HEK293T (cell line): ENCODE measurements around the gene HCN4.

Source experiments
- ELF4 ChIP-seq: fragments of 450-650 bp; IDR thresholded peaks from 2 replicates; pipeline ENCODE4 v1.6.1; 2017; ENCODE audit warnings: antibody characterized with exemption
- FOXA1 ChIP-seq: fragments of 450-650 bp; IDR thresholded peaks from 2 replicates; pipeline ENCODE4 v1.6.1; 2016; ENCODE audit warnings: mild to moderate bottlenecking
- FOXM1 ChIP-seq: fragments of 450-650 bp; IDR thresholded peaks from 2 replicates; pipeline ENCODE4 v1.6.1; 2017; ENCODE audit warnings: mild to moderate bottlenecking, borderline replicate concordance
- HDGF ChIP-seq: fragments of 450-650 bp; IDR thresholded peaks from 2 replicates; pipeline ENCODE4 v1.6.1; 2017; ENCODE audit warnings: antibody characterized with exemption, borderline replicate concordance
- SP1 ChIP-seq: fragments of 450-650 bp; IDR thresholded peaks from 2 replicates; pipeline ENCODE4 v1.6.1; 2017

DNA sequence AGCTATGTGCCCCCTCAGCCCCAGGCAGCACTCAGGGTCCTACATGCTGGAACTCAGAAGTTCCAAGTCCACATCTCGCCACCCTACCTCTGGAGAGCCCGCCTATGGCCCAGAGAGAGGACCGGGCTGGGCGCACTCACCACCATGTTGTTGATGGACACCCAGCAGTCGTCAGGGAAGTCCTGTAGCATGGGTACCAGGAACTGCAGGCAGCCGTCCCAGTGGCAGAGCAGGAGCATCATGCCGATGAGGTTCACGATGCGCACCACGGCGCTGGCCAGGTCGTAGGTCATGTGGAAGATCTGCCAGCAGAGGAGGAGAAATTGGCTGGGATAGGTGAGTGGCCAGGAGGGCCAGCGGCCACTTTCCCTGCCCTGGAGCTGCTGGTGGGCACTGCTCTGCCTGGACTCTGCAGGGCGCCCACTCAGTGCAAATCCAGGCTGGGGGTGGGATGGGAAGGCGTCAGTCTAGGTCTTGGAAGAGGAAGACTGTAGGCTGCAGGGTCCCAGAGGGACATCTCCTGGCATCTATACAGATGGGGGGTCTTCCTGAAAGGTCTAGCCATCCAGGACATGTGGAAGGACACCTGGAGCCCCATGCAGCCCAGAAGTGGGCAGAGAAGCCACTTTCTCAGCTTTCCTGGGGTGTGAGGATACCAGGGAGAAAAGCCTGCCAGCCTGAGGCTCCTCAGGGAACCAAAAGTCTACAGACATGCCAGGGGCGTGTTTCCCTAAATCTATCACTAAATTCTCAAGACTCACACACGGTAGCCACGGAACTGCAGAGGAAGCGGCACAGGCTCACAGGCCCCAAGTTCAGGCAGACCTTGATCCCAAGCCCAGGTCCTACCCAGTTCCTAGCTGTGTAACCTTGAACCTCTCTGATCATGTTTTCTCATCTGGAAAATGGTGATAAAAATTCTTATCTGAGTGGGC, 36.5 kb downstream of the HCN4 start:
- TF ChIP-seq FOXM1 (no peak), ELF4 (no peak), SP1 (no peak), FOXA1 (no peak), HDGF (no peak)
